Astrocyte (in vitro differentiated cells and primary cell): ENCODE results near the gene ACSL6.

ENCODE experiments used
- CTCF ChIP-seq: IDR thresholded peaks from 2 replicates; pipeline ENCODE4 v1.5.1; 2011; ENCODE audit warnings: low read depth, mild to moderate bottlenecking, inconsistent platforms, low read length, moderate library complexity; ENCODE audit not compliant: insufficient read depth
- EZH2 ChIP-seq: IDR thresholded peaks from 2 replicates; pipeline ENCODE4 v1.6.1; 2012; ENCODE audit warnings: mild to moderate bottlenecking, low read length, inconsistent platforms; ENCODE audit not compliant: insufficient read depth

GRCh38 chr5:131906668-131907067 is 104.8 kb downstream of the ACSL6 start:
- TF ChIP-seq CTCF, result no peak
- TF ChIP-seq EZH2, result no peak
